ENCODE data around the gene MNT.

- no peak for TF ChIP-seq CTCF (IDR thresholded peaks at IDR 0.05; ENCODE audit: insufficient read depth, low read length)
- no peak for TF ChIP-seq POLR2AphosphoS5 (IDR thresholded peaks at IDR 0.05; ENCODE audit: low read depth)
- TF ChIP-seq REST (IDR thresholded peaks at IDR 0.05; ENCODE audit: insufficient replicate concordance, low read depth): no peak
- no peak for TF ChIP-seq GABPA (IDR thresholded peaks at IDR 0.05; ENCODE audit: low read depth)
These were observed 56.3 kb downstream of the MNT start for GRCh38 chr17:2344528-2344927.
